ENCODE measurements around the gene DIO2.

DIO2 gene

DNA sequence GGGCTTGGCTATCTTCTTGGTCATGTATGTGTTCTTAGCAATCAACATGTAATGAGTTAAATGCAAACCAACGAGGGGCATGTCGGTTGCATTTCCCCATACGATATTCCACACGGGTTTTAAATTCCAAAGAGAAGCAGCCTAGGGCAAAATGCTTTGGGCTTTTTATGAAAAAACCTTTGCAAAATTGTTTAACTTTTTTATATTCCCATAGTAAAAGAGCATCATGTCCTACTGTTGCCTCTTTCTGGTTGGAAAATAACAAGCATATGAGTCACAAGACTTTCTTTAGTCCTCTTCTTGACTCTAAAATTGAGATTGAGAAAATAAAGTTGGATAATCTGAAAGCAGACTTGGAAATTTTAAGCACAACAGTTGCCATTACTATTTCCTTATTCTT lies 3.8 kb upstream of the DIO2 start:
- no peak overlapping the region for H3K9ac ChIP-seq (ENCODE audit: low read length in 5 of 5)
- H3K27ac ChIP-seq (ENCODE audit: low read depth, low read length): no peak overlapping the region
- H3K27me3 ChIP-seq (ENCODE audit: control insufficient read depth in 5 of 5, insufficient read depth in 4 of 5, low read length in 5 of 5): no peaks in the 10 kb centered on the region
- H3K4me1 ChIP-seq (ENCODE audit: control insufficient read depth in 5 of 5, insufficient read depth in 5 of 5, low read length in 5 of 5): peaks cover 0 to 24% (median 13%) of the 10 kb centered on the region in 5 donors
- no peaks in the 10 kb centered on the region for H3K9me3 ChIP-seq (ENCODE audit: control insufficient read depth in 5 of 5, low read length in 5 of 5)
- H3K4me3 ChIP-seq (ENCODE audit: low read depth in 1 of 5, low read length in 5 of 5): no peak overlapping the region
- no peaks in the 10 kb centered on the region for H3K36me3 ChIP-seq (ENCODE audit: control insufficient read depth in 5 of 5, insufficient read depth in 5 of 5, low read length in 5 of 5)

DNA sequence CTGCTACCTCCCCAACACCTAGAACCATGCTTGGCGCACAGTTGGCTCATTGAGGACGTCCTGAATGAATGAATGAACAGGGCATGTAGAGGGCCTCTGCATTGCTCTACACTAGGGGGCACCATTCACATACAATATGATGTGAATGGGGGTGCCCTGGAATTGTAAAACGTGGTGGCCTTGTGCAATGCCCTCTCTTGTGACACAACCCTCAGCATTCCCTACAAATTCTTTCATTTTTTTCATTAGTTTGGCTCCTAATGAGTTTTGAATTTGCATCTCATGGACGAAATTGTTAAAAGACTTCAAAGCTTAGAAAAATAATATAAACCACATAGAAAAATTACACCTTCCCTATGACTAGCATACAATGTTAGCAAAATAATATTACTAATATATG lies 2.3 kb upstream of the DIO2 start:
- Histone ChIP-seq H3K4me1 (ENCODE audit: control insufficient read depth in 5 of 5, insufficient read depth in 5 of 5, low read length in 5 of 5) (peaks cover 0 to 24% (median 13%) of the 10 kb centered on the region in 5 donors), H3K36me3 (ENCODE audit: control insufficient read depth in 5 of 5, insufficient read depth in 5 of 5, low read length in 5 of 5) (no peaks in the 10 kb centered on the region), H3K27me3 (ENCODE audit: control insufficient read depth in 5 of 5, insufficient read depth in 4 of 5, low read length in 5 of 5) (no peaks in the 10 kb centered on the region), H3K9ac (ENCODE audit: low read length in 5 of 5) (no peak overlapping the region), H3K9me3 (ENCODE audit: control insufficient read depth in 5 of 5, low read length in 5 of 5) (no peaks in the 10 kb centered on the region), H3K27ac (ENCODE audit: low read depth, low read length) (no peak overlapping the region), H3K4me3 (ENCODE audit: low read depth in 1 of 5, low read length in 5 of 5) (no peak overlapping the region)

GRCh38 chr14:80212023-80212397 lies 706 bp upstream of the DIO2 start:
- no peaks in the 10 kb centered on the region for H3K27me3 ChIP-seq (ENCODE audit: control insufficient read depth in 5 of 5, insufficient read depth in 4 of 5, low read length in 5 of 5)
- H3K4me3 ChIP-seq (ENCODE audit: low read depth in 1 of 5, low read length in 5 of 5): peak overlapping the region in 4 of 5 donors; percentile 30 to 51 (median 36)
- peaks cover 0 to 24% (median 13%) of the 10 kb centered on the region in 5 donors for H3K4me1 ChIP-seq (ENCODE audit: control insufficient read depth in 5 of 5, insufficient read depth in 5 of 5, low read length in 5 of 5)
- no peak overlapping the region for H3K9ac ChIP-seq (ENCODE audit: low read length in 5 of 5)
- H3K27ac ChIP-seq (ENCODE audit: low read depth, low read length): no peak overlapping the region
- H3K9me3 ChIP-seq (ENCODE audit: control insufficient read depth in 5 of 5, low read length in 5 of 5): no peaks in the 10 kb centered on the region
- no peaks in the 10 kb centered on the region for H3K36me3 ChIP-seq (ENCODE audit: control insufficient read depth in 5 of 5, insufficient read depth in 5 of 5, low read length in 5 of 5)

- H3K27me3 ChIP-seq (ENCODE audit: control insufficient read depth in 5 of 5, insufficient read depth in 4 of 5, low read length in 5 of 5): no peaks in the 10 kb centered on the region
- no peaks in the 10 kb centered on the region for H3K36me3 ChIP-seq (ENCODE audit: control insufficient read depth in 5 of 5, insufficient read depth in 5 of 5, low read length in 5 of 5)
- peaks cover 0 to 8% (median 3%) of the 10 kb centered on the region in 5 donors for H3K4me1 ChIP-seq (ENCODE audit: control insufficient read depth in 5 of 5, insufficient read depth in 5 of 5, low read length in 5 of 5)
- no peak overlapping the region for H3K27ac ChIP-seq (ENCODE audit: low read depth, low read length)
- no peak overlapping the region for H3K4me3 ChIP-seq (ENCODE audit: low read depth in 1 of 5, low read length in 5 of 5)
- no peaks in the 10 kb centered on the region for H3K9me3 ChIP-seq (ENCODE audit: control insufficient read depth in 5 of 5, low read length in 5 of 5)
- H3K9ac ChIP-seq (ENCODE audit: low read length in 5 of 5): no peak overlapping the region
Measured at GRCh38 chr14:80208461-80208860, 2.8 kb downstream of the DIO2 start.

- no peaks in the 10 kb centered on the region for H3K27me3 ChIP-seq (ENCODE audit: control insufficient read depth in 5 of 5, insufficient read depth in 4 of 5, low read length in 5 of 5)
- no peak overlapping the region for H3K4me3 ChIP-seq (ENCODE audit: low read depth in 1 of 5, low read length in 5 of 5)
- H3K36me3 ChIP-seq (ENCODE audit: control insufficient read depth in 5 of 5, insufficient read depth in 5 of 5, low read length in 5 of 5): no peaks in the 10 kb centered on the region
- peaks cover 0 to 2% (median 0%) of the 10 kb centered on the region in 5 donors for H3K4me1 ChIP-seq (ENCODE audit: control insufficient read depth in 5 of 5, insufficient read depth in 5 of 5, low read length in 5 of 5)
- no peak overlapping the region for H3K27ac ChIP-seq (ENCODE audit: low read depth, low read length)
- H3K9me3 ChIP-seq (ENCODE audit: control insufficient read depth in 5 of 5, low read length in 5 of 5): no peaks in the 10 kb centered on the region
- H3K9ac ChIP-seq (ENCODE audit: low read length in 5 of 5): no peak overlapping the region
Measured at GRCh38 chr14:80206351-80207080, 4.8 kb downstream of the DIO2 start.

GRCh38 chr14:80202888-80203562 lies 8.3 kb downstream of the DIO2 start:
- Histone ChIP-seq H3K4me3 (ENCODE audit: low read depth in 1 of 5, low read length in 5 of 5) (no peak overlapping the region), H3K27ac (ENCODE audit: low read depth, low read length) (no peak overlapping the region), H3K4me1 (ENCODE audit: control insufficient read depth in 5 of 5, insufficient read depth in 5 of 5, low read length in 5 of 5) (no peaks in the 10 kb centered on the region)

GRCh38 chr14:80200093-80200492 lies 11.2 kb downstream of the DIO2 start:
- Histone ChIP-seq H3K9me3 (ENCODE audit: control insufficient read depth in 5 of 5, low read length in 5 of 5) (no peaks in the 10 kb centered on the region), H3K4me3 (ENCODE audit: low read depth in 1 of 5, low read length in 5 of 5) (no peak overlapping the region), H3K36me3 (ENCODE audit: control insufficient read depth in 5 of 5, insufficient read depth in 5 of 5, low read length in 5 of 5) (no peaks in the 10 kb centered on the region), H3K27me3 (ENCODE audit: control insufficient read depth in 5 of 5, insufficient read depth in 4 of 5, low read length in 5 of 5) (no peaks in the 10 kb centered on the region), H3K9ac (ENCODE audit: low read length in 5 of 5) (no peak overlapping the region), H3K27ac (ENCODE audit: low read depth, low read length) (no peak overlapping the region), H3K4me1 (ENCODE audit: control insufficient read depth in 5 of 5, insufficient read depth in 5 of 5, low read length in 5 of 5) (no peaks in the 10 kb centered on the region)

More at GRCh38 chr14:80202888-80203562, 8.3 kb downstream of the DIO2 start:
- H3K9me3 ChIP-seq (ENCODE audit: control insufficient read depth in 5 of 5, low read length in 5 of 5): no peaks in the 10 kb centered on the region
- H3K9ac ChIP-seq (ENCODE audit: low read length in 5 of 5): no peak overlapping the region
- H3K27me3 ChIP-seq (ENCODE audit: control insufficient read depth in 5 of 5, insufficient read depth in 4 of 5, low read length in 5 of 5): no peaks in the 10 kb centered on the region
- H3K36me3 ChIP-seq (ENCODE audit: control insufficient read depth in 5 of 5, insufficient read depth in 5 of 5, low read length in 5 of 5): no peaks in the 10 kb centered on the region

GRCh38 chr14:80188571-80188970 lies 22.7 kb downstream of the DIO2 start:
- no peaks in the 10 kb centered on the region for H3K27me3 ChIP-seq (ENCODE audit: control insufficient read depth in 5 of 5, insufficient read depth in 4 of 5, low read length in 5 of 5)
- H3K36me3 ChIP-seq (ENCODE audit: control insufficient read depth in 5 of 5, insufficient read depth in 5 of 5, low read length in 5 of 5): no peaks in the 10 kb centered on the region
- no peaks in the 10 kb centered on the region for H3K9me3 ChIP-seq (ENCODE audit: control insufficient read depth in 5 of 5, low read length in 5 of 5)
- H3K4me1 ChIP-seq (ENCODE audit: control insufficient read depth in 5 of 5, insufficient read depth in 5 of 5, low read length in 5 of 5): no peaks in the 10 kb centered on the region
- no peak overlapping the region for H3K27ac ChIP-seq (ENCODE audit: low read depth, low read length)
- no peak overlapping the region for H3K9ac ChIP-seq (ENCODE audit: low read length in 5 of 5)
- H3K4me3 ChIP-seq (ENCODE audit: low read depth in 1 of 5, low read length in 5 of 5): no peak overlapping the region

DNA sequence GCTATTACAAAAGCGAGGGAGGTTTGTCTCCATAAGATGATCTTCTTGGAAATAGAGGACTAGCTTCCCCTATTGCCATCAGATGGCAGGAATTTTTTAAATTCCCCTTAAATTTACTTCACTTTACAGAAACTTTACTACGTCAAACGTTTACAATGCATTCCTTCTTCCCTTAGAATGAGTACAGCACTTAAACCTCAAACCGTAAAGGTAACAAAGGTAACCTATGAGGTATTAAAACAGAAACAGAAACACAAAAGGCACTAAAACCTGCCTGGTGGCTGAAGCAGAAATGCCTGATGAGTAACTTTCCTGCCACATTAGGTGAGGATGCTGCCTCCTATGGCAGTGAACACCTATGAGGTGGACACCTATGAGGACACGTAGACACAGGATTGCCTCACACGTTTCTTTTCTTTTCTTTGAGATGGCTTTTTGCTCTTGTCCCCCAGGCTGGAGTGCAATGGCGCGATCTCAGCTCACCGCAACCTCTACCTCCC lies 25.0 kb downstream of the DIO2 start:
- no peak overlapping the region for H3K9ac ChIP-seq (ENCODE audit: low read length in 5 of 5)
- no peak overlapping the region for H3K27ac ChIP-seq (ENCODE audit: low read depth, low read length)
- H3K36me3 ChIP-seq (ENCODE audit: control insufficient read depth in 5 of 5, insufficient read depth in 5 of 5, low read length in 5 of 5): no peaks in the 10 kb centered on the region
- H3K4me1 ChIP-seq (ENCODE audit: control insufficient read depth in 5 of 5, insufficient read depth in 5 of 5, low read length in 5 of 5): no peaks in the 10 kb centered on the region
- H3K9me3 ChIP-seq (ENCODE audit: control insufficient read depth in 5 of 5, low read length in 5 of 5): no peaks in the 10 kb centered on the region
- no peak overlapping the region for H3K4me3 ChIP-seq (ENCODE audit: low read depth in 1 of 5, low read length in 5 of 5)
- H3K27me3 ChIP-seq (ENCODE audit: control insufficient read depth in 5 of 5, insufficient read depth in 4 of 5, low read length in 5 of 5): no peaks in the 10 kb centered on the region

GRCh38 chr14:80176893-80177292 lies 34.4 kb downstream of the DIO2 start:
- H3K36me3 ChIP-seq (ENCODE audit: control insufficient read depth in 5 of 5, insufficient read depth in 5 of 5, low read length in 5 of 5): no peaks in the 10 kb centered on the region
- no peaks in the 10 kb centered on the region for H3K9me3 ChIP-seq (ENCODE audit: control insufficient read depth in 5 of 5, low read length in 5 of 5)
- H3K4me1 ChIP-seq (ENCODE audit: control insufficient read depth in 5 of 5, insufficient read depth in 5 of 5, low read length in 5 of 5): no peaks in the 10 kb centered on the region
- H3K27ac ChIP-seq (ENCODE audit: low read depth, low read length): no peak overlapping the region
- H3K4me3 ChIP-seq (ENCODE audit: low read depth in 1 of 5, low read length in 5 of 5): no peak overlapping the region
- no peak overlapping the region for H3K9ac ChIP-seq (ENCODE audit: low read length in 5 of 5)
- H3K27me3 ChIP-seq (ENCODE audit: control insufficient read depth in 5 of 5, insufficient read depth in 4 of 5, low read length in 5 of 5): no peaks in the 10 kb centered on the region

Measured in subcutaneous abdominal adipose tissue (tissue), 5 donors.